Fibroblast of mammary gland (primary cell): ENCODE data around the gene FXYD3.

ENCODE experiments used
- DNase-seq: peaks from one replicate; pipeline ENCODE4 v3.0.0-alpha.2; 2010; ENCODE audit warnings: low read depth
- H3K4me3 ChIP-seq: 2 replicates; pipeline ENCODE4 v1.5.1; 2011; ENCODE audit warnings: low read depth, mild to moderate bottlenecking, low read length, moderate library complexity; ENCODE audit not compliant: control insufficient read depth
- CTCF ChIP-seq: conservative IDR thresholded peaks from 2 replicates; pipeline ENCODE4 v1.5.1; 2011; ENCODE audit warnings: low read depth, low read length, inconsistent platforms; ENCODE audit not compliant: control insufficient read depth, insufficient read depth

Gene FXYD3

GRCh38 chr19:35155981-35156672 is 40.5 kb downstream of the FXYD3 start:
- H3K4me3 ChIP-seq, result peak overlapping the region; percentile 91
- TF ChIP-seq CTCF, result no peak
- DNase-seq, result no peak

GRCh38 chr19:35156673-35157014 is 41.0 kb downstream of the FXYD3 start:
- DNase-seq, result no peak
- no peak overlapping the region for H3K4me3 ChIP-seq
- no peak for TF ChIP-seq CTCF

GRCh38 chr19:35157431-35157830 is 41.8 kb downstream of the FXYD3 start:
- no peak for TF ChIP-seq CTCF
- no peak for DNase-seq
- H3K4me3 ChIP-seq, result no peak overlapping the region

GRCh38 chr19:35159606-35160005 is 44.0 kb downstream of the FXYD3 start:
- TF ChIP-seq CTCF, result no peak
- DNase-seq, result no peak
- no peak overlapping the region for H3K4me3 ChIP-seq

GRCh38 chr19:35160629-35161433 is 45.2 kb downstream of the FXYD3 start:
- no peak for TF ChIP-seq CTCF
- no peak for DNase-seq
- H3K4me3 ChIP-seq, result no peak overlapping the region

GRCh38 chr19:35161434-35161743 is 45.8 kb downstream of the FXYD3 start:
- DNase-seq, result no peak
- H3K4me3 ChIP-seq, result no peak overlapping the region
- no peak for TF ChIP-seq CTCF
